ENCODE results near the gene POP5.

DNA sequence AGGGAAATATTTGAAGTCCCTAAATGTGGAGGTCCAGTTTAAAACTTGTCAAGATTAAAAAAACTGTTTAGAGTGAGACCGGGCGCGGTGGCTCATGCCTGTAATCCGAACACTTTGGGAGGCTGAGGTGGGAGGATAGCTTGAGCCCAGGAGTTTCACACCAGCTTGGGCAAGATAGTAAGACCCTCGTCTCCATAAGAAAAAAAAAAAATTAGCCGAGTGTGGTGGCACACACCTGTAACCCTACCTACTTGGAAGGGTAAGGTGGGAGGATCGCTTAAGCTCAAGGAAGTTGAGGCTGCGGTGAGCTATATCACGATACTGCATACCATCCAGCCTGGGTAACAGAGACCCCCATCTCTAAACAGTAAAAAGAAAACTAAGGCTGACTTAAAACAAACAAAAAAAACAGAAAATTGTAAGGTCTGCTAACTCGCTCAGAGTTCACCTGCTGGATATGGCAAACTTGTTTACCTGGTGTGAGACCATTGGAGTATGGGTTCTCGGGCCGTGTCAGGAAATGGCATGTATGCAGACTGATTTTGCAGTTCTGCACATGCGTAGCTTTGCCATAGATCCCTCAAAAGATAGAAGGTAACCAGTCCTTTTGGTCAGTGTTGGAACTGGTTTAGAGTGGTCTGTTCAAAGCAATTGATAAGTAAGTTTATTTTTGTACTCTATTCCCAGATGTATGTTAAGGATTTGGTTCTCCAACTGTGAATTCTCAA, 45.0 kb downstream of the POP5 start:
- TF ChIP-seq, protein P1, sequence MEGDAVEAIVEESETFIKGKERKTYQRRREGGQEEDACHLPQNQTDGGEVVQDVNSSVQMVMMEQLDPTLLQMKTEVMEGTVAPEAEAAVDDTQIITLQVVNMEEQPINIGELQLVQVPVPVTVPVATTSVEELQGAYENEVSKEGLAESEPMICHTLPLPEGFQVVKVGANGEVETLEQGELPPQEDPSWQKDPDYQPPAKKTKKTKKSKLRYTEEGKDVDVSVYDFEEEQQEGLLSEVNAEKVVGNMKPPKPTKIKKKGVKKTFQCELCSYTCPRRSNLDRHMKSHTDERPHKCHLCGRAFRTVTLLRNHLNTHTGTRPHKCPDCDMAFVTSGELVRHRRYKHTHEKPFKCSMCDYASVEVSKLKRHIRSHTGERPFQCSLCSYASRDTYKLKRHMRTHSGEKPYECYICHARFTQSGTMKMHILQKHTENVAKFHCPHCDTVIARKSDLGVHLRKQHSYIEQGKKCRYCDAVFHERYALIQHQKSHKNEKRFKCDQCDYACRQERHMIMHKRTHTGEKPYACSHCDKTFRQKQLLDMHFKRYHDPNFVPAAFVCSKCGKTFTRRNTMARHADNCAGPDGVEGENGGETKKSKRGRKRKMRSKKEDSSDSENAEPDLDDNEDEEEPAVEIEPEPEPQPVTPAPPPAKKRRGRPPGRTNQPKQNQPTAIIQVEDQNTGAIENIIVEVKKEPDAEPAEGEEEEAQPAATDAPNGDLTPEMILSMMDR (IDR thresholded peaks at IDR 0.05; ENCODE audit: low read depth, low read length, missing input control) = no peak
- TF ChIP-seq RAD21 (IDR thresholded peaks at IDR 0.05) (no peak), SP1 (IDR thresholded peaks at IDR 0.05) (no peak), EGR1 (IDR thresholded peaks at IDR 0.05; ENCODE audit: low read depth in 2 of 2) (no peak)
- TF ChIP-seq, protein P2, sequence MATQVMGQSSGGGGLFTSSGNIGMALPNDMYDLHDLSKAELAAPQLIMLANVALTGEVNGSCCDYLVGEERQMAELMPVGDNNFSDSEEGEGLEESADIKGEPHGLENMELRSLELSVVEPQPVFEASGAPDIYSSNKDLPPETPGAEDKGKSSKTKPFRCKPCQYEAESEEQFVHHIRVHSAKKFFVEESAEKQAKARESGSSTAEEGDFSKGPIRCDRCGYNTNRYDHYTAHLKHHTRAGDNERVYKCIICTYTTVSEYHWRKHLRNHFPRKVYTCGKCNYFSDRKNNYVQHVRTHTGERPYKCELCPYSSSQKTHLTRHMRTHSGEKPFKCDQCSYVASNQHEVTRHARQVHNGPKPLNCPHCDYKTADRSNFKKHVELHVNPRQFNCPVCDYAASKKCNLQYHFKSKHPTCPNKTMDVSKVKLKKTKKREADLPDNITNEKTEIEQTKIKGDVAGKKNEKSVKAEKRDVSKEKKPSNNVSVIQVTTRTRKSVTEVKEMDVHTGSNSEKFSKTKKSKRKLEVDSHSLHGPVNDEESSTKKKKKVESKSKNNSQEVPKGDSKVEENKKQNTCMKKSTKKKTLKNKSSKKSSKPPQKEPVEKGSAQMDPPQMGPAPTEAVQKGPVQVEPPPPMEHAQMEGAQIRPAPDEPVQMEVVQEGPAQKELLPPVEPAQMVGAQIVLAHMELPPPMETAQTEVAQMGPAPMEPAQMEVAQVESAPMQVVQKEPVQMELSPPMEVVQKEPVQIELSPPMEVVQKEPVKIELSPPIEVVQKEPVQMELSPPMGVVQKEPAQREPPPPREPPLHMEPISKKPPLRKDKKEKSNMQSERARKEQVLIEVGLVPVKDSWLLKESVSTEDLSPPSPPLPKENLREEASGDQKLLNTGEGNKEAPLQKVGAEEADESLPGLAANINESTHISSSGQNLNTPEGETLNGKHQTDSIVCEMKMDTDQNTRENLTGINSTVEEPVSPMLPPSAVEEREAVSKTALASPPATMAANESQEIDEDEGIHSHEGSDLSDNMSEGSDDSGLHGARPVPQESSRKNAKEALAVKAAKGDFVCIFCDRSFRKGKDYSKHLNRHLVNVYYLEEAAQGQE (IDR thresholded peaks at IDR 0.05) = no peak
- TF ChIP-seq, protein P3, sequence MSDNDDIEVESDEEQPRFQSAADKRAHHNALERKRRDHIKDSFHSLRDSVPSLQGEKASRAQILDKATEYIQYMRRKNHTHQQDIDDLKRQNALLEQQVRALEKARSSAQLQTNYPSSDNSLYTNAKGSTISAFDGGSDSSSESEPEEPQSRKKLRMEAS (IDR thresholded peaks at IDR 0.05) = no peak
- TF ChIP-seq, protein P4, sequence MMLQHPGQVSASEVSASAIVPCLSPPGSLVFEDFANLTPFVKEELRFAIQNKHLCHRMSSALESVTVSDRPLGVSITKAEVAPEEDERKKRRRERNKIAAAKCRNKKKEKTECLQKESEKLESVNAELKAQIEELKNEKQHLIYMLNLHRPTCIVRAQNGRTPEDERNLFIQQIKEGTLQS (IDR thresholded peaks at IDR 0.05) = no peak
